NCI-H524 treated with DMSO at 0.1 percent for 48 hours (cell line): ENCODE data around the gene RTN4.
A peak's percentile ranks its signal among the peaks of the same experiment; 100 is the strongest.
"Not testable (repeated sequence)": the region's sequence is repeated elsewhere in the genome, so short reads cannot be mapped to it uniquely, and the experiment has no call there.

Source experiments
- DNase-seq: peaks from one replicate; lab custom pipeline; 2025; lab: John Stamatoyannopoulos, UW

Gene RTN4

GRCh38 chr2:55050100-55050994 lies at the start of gene RTN4:
Gene RTN4 (minus strand): TSS chr2:55050451. CDS start chr2:55050300, 151 bp downstream.
- DNase-seq: peak; percentile 97

- no peak for DNase-seq
Observed at GRCh38 chr2:55099493-55099877, 49.2 kb upstream of the RTN4 start.

- DNase-seq: peak; percentile 72
Observed at GRCh38 chr2:55097461-55098410, 47.5 kb upstream of the RTN4 start.

- no peak for DNase-seq
Observed at GRCh38 chr2:55097082-55097460, 46.8 kb upstream of the RTN4 start.

GRCh38 chr2:55096586-55096985 lies 46.3 kb upstream of the RTN4 start:
- DNase-seq: no peak

- no peak for DNase-seq
Observed at GRCh38 chr2:55093381-55093780, 43.1 kb upstream of the RTN4 start.

- no peak for DNase-seq
Observed at GRCh38 chr2:55092439-55092838, 42.2 kb upstream of the RTN4 start.

- DNase-seq: not testable (repeated sequence)
Observed at GRCh38 chr2:55091681-55092080, 41.4 kb upstream of the RTN4 start.

GRCh38 chr2:55090702-55091101 lies 40.5 kb upstream of the RTN4 start:
- DNase-seq: no peak

GRCh38 chr2:55089726-55090125 lies 39.5 kb upstream of the RTN4 start:
- DNase-seq: no peak

GRCh38 chr2:55088400-55088799 lies 38.1 kb upstream of the RTN4 start:
- no peak for DNase-seq

- no peak for DNase-seq
Observed at GRCh38 chr2:55087936-55088335, 37.7 kb upstream of the RTN4 start.

GRCh38 chr2:55087501-55087900 lies 37.2 kb upstream of the RTN4 start:
- no peak for DNase-seq

- no peak for DNase-seq
Observed at GRCh38 chr2:55085113-55086040, 35.1 kb upstream of the RTN4 start.

- no peak for DNase-seq
Observed at GRCh38 chr2:55084641-55085040, 34.4 kb upstream of the RTN4 start.

- no peak for DNase-seq
Observed at GRCh38 chr2:55080204-55080738, 30.0 kb upstream of the RTN4 start.

- no peak for DNase-seq
Observed at GRCh38 chr2:55078956-55079355, 28.7 kb upstream of the RTN4 start.

GRCh38 chr2:55076721-55077120 lies 26.5 kb upstream of the RTN4 start:
- DNase-seq: no peak

- DNase-seq: not testable (repeated sequence)
Observed at GRCh38 chr2:55076019-55076418, 25.8 kb upstream of the RTN4 start.

GRCh38 chr2:55073000-55073983 lies 23.0 kb upstream of the RTN4 start:
- DNase-seq: no peak
